ENCODE measurements around the gene COL6A2. TPM values are rescaled to one million over a fixed set of nuclear protein-coding genes. Genes with fewer than 3 reads are reported as not detected.
"Not testable (repeated sequence)": the region's sequence is repeated elsewhere in the genome, so short reads cannot be mapped to it uniquely, and the experiment has no call there.

Gene COL6A2
- total RNA-seq, 4 donors from 2014 or later, result 321 to 1,200 (median 948) TPM

GRCh38 chr21:46084709-46085108, 13.2 kb upstream of the COL6A2 start:
- H3K36me3 ChIP-seq, result no peaks in the 10 kb centered on the region
- H3K4me1 ChIP-seq, result peaks cover 0 to 3% of the 10 kb centered on the region in 2 donors
- H3K9me3 ChIP-seq, result no peaks in the 10 kb centered on the region
- intact Hi-C loops (cut with DNase I; ENCODE audit: low total_unique reads), result no loop called here
- H3K27ac ChIP-seq, result no peak overlapping the region
- no peaks in the 10 kb centered on the region for H3K27me3 ChIP-seq
- no peak overlapping the region for H3K4me3 ChIP-seq
- TF ChIP-seq POLR2A (IDR thresholded peaks at IDR 0.05), result no peak
- no peak for TF ChIP-seq CTCF (IDR thresholded peaks at IDR 0.05)
- DNase-seq, result peak in 1 of 2 donors; percentile 14

GRCh38 chr21:46085259-46085658, 12.7 kb upstream of the COL6A2 start:
- H3K4me3 ChIP-seq; H3K9me3 ChIP-seq; H3K27ac ChIP-seq; H3K36me3 ChIP-seq; intact Hi-C loops (cut with DNase I; ENCODE audit: low total_unique reads); H3K4me1 ChIP-seq; H3K27me3 ChIP-seq; DNase-seq: not testable (repeated sequence)

- H3K27me3 ChIP-seq, result no peaks in the 10 kb centered on the region
- no peaks in the 10 kb centered on the region for H3K9me3 ChIP-seq
- no peak overlapping the region for H3K4me3 ChIP-seq
- H3K27ac ChIP-seq, result no peak overlapping the region
- TF ChIP-seq POLR2A (IDR thresholded peaks at IDR 0.05), result no peak
- intact Hi-C loops (cut with DNase I; ENCODE audit: low total_unique reads), result no loop called here
- H3K36me3 ChIP-seq, result no peaks in the 10 kb centered on the region
- H3K4me1 ChIP-seq, result peaks cover 4 to 7% of the 10 kb centered on the region in 2 donors
- DNase-seq, result no peak
Measured at GRCh38 chr21:46087641-46088040, 10.3 kb upstream of the COL6A2 start.

- no peak for TF ChIP-seq POLR2A (IDR thresholded peaks at IDR 0.05)
- TF ChIP-seq CTCF (IDR thresholded peaks at IDR 0.05), result no peak
- Histone ChIP-seq H3K4me3 (no peak overlapping the region), H3K4me1 (peaks cover 6 to 13% of the 10 kb centered on the region in 2 donors), H3K27ac (no peak overlapping the region), H3K36me3 (no peaks in the 10 kb centered on the region), H3K27me3 (no peaks in the 10 kb centered on the region), H3K9me3 (no peaks in the 10 kb centered on the region)
- no peak for DNase-seq
- intact Hi-C loops (cut with DNase I; ENCODE audit: low total_unique reads), result no loop called here
Measured at GRCh38 chr21:46088189-46088588, 9.7 kb upstream of the COL6A2 start.

GRCh38 chr21:46089285-46089684, 8.6 kb upstream of the COL6A2 start:
- DNase-seq, result no peak
- no peak overlapping the region for H3K27ac ChIP-seq
- H3K4me1 ChIP-seq, result peaks cover 6 to 18% of the 10 kb centered on the region in 2 donors
- no peak overlapping the region for H3K4me3 ChIP-seq
- intact Hi-C loops (cut with DNase I; ENCODE audit: low total_unique reads), result no loop called here
- H3K27me3 ChIP-seq, result no peaks in the 10 kb centered on the region
- H3K36me3 ChIP-seq, result no peaks in the 10 kb centered on the region
- no peaks in the 10 kb centered on the region for H3K9me3 ChIP-seq
- TF ChIP-seq POLR2A (IDR thresholded peaks at IDR 0.05) (no peak), CTCF (IDR thresholded peaks at IDR 0.05) (no peak)

GRCh38 chr21:46091118-46091517, 6.8 kb upstream of the COL6A2 start:
- Histone ChIP-seq H3K36me3 (no peaks in the 10 kb centered on the region), H3K9me3 (no peaks in the 10 kb centered on the region), H3K27ac (peak overlapping the region; percentile 99), H3K4me1 (peaks cover 6 to 18% of the 10 kb centered on the region in 2 donors), H3K27me3 (no peaks in the 10 kb centered on the region), H3K4me3 (no peak overlapping the region)
- intact Hi-C loops (cut with DNase I; ENCODE audit: low total_unique reads), result no loop called here
- no peak for TF ChIP-seq POLR2A (IDR thresholded peaks at IDR 0.05)
- TF ChIP-seq CTCF (IDR thresholded peaks at IDR 0.05), result no peak
- DNase-seq, result no peak

Data from uterus (tissue), 4 donors.